NT2/D1 (cell line): ENCODE measurements around the gene SLC19A1.
"Not testable (repeated sequence)": the region's sequence is repeated elsewhere in the genome, so short reads cannot be mapped to it uniquely, and the experiment has no call there.

Experiments used
- DNase-seq: peaks from one replicate; pipeline ENCODE4 v3.0.0-alpha.2; 2011; ENCODE audit warnings: low read depth, low spot score
- H3K27me3 ChIP-seq: 2 replicates; pipeline ENCODE4 v1.6.0; 2011; ENCODE audit warnings: mild to moderate bottlenecking; ENCODE audit not compliant: insufficient read length, insufficient read depth
- H3K36me3 ChIP-seq: 2 replicates; pipeline ENCODE4 v1.6.1; 2011; ENCODE audit warnings: mild to moderate bottlenecking, low read length, mixed read lengths; ENCODE audit not compliant: insufficient read depth, insufficient read length
- H3K4me1 ChIP-seq: 2 replicates; pipeline ENCODE4 v1.5.1; 2011; ENCODE audit not compliant: insufficient read depth, insufficient read length
- H3K4me3 ChIP-seq: 2 replicates; pipeline ENCODE4 v1.5.1; 2011; ENCODE audit warnings: low read depth; ENCODE audit not compliant: insufficient read length
- H3K9ac ChIP-seq: 2 replicates; pipeline ENCODE4 v1.6.0; 2011; ENCODE audit warnings: low read depth; ENCODE audit not compliant: insufficient read length
- H3K9me3 ChIP-seq: 2 replicates; pipeline ENCODE4 v1.5.1; 2011; ENCODE audit warnings: mild to moderate bottlenecking, low read length; ENCODE audit not compliant: insufficient read depth
- SUZ12 ChIP-seq: IDR thresholded peaks from 2 replicates; pipeline ENCODE4 v1.6.1; 2011; ENCODE audit not compliant: insufficient read length, insufficient read depth; ENCODE audit errors: extremely low read depth
- YY1 ChIP-seq: IDR thresholded peaks from 2 replicates; pipeline ENCODE4 v1.6.1; 2011; ENCODE audit not compliant: insufficient read length, insufficient read depth
- ZNF274 ChIP-seq: IDR thresholded peaks from 2 replicates; pipeline ENCODE4 v1.6.1; 2011; ENCODE audit warnings: mild to moderate bottlenecking, low read depth, low read length

The SLC19A1 gene

GRCh38 chr21:45572231-45572630, 30.0 kb upstream of the SLC19A1 start:
- no peak for TF ChIP-seq SUZ12
- no peak for TF ChIP-seq YY1
- TF ChIP-seq ZNF274 = no peak
- no peak for DNase-seq
- Histone ChIP-seq H3K27me3 (peaks cover 20% of the 10 kb centered on the region), H3K9ac (no peak overlapping the region), H3K4me1 (peaks cover 8% of the 10 kb centered on the region), H3K36me3 (no peaks in the 10 kb centered on the region), H3K4me3 (no peak overlapping the region), H3K9me3 (no peaks in the 10 kb centered on the region)

DNA sequence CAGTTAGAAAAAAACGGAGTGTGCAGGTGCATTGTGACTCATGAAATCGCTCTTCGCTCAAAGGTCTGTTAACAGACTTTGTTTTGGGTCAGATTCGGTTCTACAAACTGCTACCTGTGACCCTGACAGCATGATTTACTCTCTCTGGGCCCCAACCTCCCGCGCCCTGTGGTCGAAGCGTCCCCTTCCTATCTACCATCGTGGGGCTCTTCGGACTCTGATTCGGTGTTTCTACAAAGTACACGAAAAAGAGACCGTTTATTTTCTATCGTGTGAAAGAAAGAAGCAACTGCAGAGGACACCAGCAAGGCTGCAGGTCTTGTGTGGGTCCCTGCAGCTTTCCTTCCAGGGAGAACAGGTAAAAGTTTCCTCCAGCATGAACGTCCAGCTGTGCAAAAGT, 29.4 kb upstream of the SLC19A1 start:
- H3K27me3 ChIP-seq = peaks cover 14% of the 10 kb centered on the region
- H3K36me3 ChIP-seq = no peaks in the 10 kb centered on the region
- TF ChIP-seq SUZ12 = no peak
- TF ChIP-seq YY1 = no peak
- TF ChIP-seq ZNF274 = no peak
- no peak for DNase-seq
- no peak overlapping the region for H3K9ac ChIP-seq
- H3K9me3 ChIP-seq = no peaks in the 10 kb centered on the region
- H3K4me1 ChIP-seq = peaks cover 8% of the 10 kb centered on the region
- H3K4me3 ChIP-seq = no peak overlapping the region

DNA sequence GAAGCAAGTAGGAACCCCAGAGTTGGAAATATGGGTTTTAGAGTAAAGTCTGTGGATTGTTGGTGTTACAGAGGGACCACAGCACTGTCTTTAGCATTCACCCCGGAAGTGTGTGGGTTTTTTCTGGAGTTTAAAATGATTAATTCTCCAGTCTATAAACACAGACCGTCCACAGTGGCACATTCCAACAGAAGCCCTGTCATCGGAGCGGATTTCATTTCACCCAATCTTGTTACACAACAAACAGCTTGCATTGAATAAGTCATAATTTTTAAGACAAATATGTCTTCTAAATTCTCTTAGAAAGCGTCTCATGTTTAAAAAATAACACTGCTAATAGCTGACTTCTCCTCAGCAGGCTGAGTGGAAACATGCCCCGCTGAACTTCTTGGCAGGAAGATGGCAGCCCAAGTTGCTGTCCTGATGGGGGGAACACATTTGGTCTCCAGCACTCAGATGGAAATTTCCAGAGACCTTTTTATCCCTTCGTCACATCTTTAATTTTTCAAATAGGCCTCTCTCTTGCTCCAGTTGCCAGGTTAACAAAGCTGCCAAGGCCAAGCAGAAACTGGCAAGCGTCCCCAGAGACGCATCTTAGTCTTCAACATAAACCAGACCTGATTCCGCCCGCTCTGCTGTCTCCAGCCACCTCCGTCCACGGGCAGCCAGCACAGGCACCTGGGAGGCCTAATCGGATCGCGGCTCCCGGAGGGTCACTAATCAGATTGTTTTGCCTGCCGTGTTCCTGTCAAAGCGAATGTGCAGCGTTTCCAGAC, 28.8 kb upstream of the SLC19A1 start:
- peaks cover 13% of the 10 kb centered on the region for H3K27me3 ChIP-seq
- peaks cover 8% of the 10 kb centered on the region for H3K4me1 ChIP-seq
- H3K4me3 ChIP-seq = no peak overlapping the region
- no peaks in the 10 kb centered on the region for H3K36me3 ChIP-seq
- no peaks in the 10 kb centered on the region for H3K9me3 ChIP-seq
- no peak for DNase-seq
- no peak overlapping the region for H3K9ac ChIP-seq
- no peak for TF ChIP-seq ZNF274
- no peak for TF ChIP-seq SUZ12
- no peak for TF ChIP-seq YY1

GRCh38 chr21:45570071-45570470, 27.8 kb upstream of the SLC19A1 start:
- no peak for TF ChIP-seq YY1
- no peak for TF ChIP-seq SUZ12
- TF ChIP-seq ZNF274 = no peak
- H3K9ac ChIP-seq = no peak overlapping the region
- no peak for DNase-seq
- no peaks in the 10 kb centered on the region for H3K36me3 ChIP-seq
- H3K27me3 ChIP-seq = peaks cover 13% of the 10 kb centered on the region
- peaks cover 8% of the 10 kb centered on the region for H3K4me1 ChIP-seq
- H3K9me3 ChIP-seq = no peaks in the 10 kb centered on the region
- H3K4me3 ChIP-seq = no peak overlapping the region

- no peaks in the 10 kb centered on the region for H3K4me1 ChIP-seq
- TF ChIP-seq ZNF274 (no peak), SUZ12 (no peak), YY1 (no peak)
- H3K4me3 ChIP-seq = no peak overlapping the region
- no peak for DNase-seq
- peaks cover 4% of the 10 kb centered on the region; the same call in 1 of the 2 replicates for H3K9me3 ChIP-seq
- H3K9ac ChIP-seq = no peak overlapping the region
- peaks cover 13% of the 10 kb centered on the region for H3K27me3 ChIP-seq
- no peaks in the 10 kb centered on the region for H3K36me3 ChIP-seq
Observed at GRCh38 chr21:45568383-45568782, 26.1 kb upstream of the SLC19A1 start.

- H3K9me3 ChIP-seq = peaks cover 11% of the 10 kb centered on the region; the same call in 1 of the 2 replicates
- H3K27me3 ChIP-seq = peaks cover 16% of the 10 kb centered on the region
- H3K4me3 ChIP-seq, H3K36me3 ChIP-seq, DNase-seq, H3K9ac ChIP-seq: not testable (repeated sequence)
- peaks cover 14% of the 10 kb centered on the region for H3K4me1 ChIP-seq
Observed at GRCh38 chr21:45564137-45564536, 21.9 kb upstream of the SLC19A1 start.

DNA sequence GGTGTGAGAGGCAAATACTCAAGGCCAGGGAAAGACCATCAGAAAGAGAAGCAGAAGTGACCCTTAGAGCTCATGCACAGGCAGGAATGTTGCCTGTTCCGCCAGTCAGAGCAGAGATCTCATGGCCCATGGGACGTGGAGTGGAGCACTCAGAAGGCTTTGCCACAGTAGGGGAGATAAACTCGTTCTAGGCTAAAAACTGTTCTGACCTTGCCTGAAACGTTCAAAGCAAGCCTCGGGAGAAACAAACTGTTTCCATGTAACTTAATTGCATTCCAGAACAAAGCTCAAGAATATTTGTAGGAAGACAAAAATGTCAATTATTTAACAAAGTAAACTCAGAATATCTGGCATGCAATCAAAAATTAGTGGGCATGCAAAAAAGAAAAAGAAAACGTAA, 20.7 kb upstream of the SLC19A1 start:
- no peaks in the 10 kb centered on the region for H3K36me3 ChIP-seq
- no peak overlapping the region for H3K4me3 ChIP-seq
- H3K9ac ChIP-seq = no peak overlapping the region
- DNase-seq = no peak
- H3K4me1 ChIP-seq = peaks cover 14% of the 10 kb centered on the region
- H3K27me3 ChIP-seq = peaks cover 9% of the 10 kb centered on the region
- peaks cover 11% of the 10 kb centered on the region; the same call in 1 of the 2 replicates for H3K9me3 ChIP-seq
- TF ChIP-seq ZNF274 (no peak), SUZ12 (no peak), YY1 (no peak)

GRCh38 chr21:45562402-45562801, 20.2 kb upstream of the SLC19A1 start:
- Histone ChIP-seq H3K9ac (no peak overlapping the region), H3K9me3 (peaks cover 11% of the 10 kb centered on the region; the same call in 1 of the 2 replicates), H3K36me3 (no peaks in the 10 kb centered on the region), H3K27me3 (peaks cover 9% of the 10 kb centered on the region), H3K4me1 (peaks cover 14% of the 10 kb centered on the region), H3K4me3 (no peak overlapping the region)
- TF ChIP-seq SUZ12 = no peak
- TF ChIP-seq ZNF274 = no peak
- TF ChIP-seq YY1 = no peak
- no peak for DNase-seq

GRCh38 chr21:45561241-45561640, 19.0 kb upstream of the SLC19A1 start:
- H3K27me3 ChIP-seq = peaks cover 14% of the 10 kb centered on the region
- DNase-seq, H3K9ac ChIP-seq, H3K4me3 ChIP-seq, H3K36me3 ChIP-seq: not testable (repeated sequence)
- peaks cover 11% of the 10 kb centered on the region; the same call in 1 of the 2 replicates for H3K9me3 ChIP-seq
- peaks cover 23% of the 10 kb centered on the region for H3K4me1 ChIP-seq
